ENCODE results near the gene FCN3.
"Not testable (repeated sequence)": the region's sequence is repeated elsewhere in the genome, so short reads cannot be mapped to it uniquely, and the experiment has no call there.

The FCN3 gene

DNA sequence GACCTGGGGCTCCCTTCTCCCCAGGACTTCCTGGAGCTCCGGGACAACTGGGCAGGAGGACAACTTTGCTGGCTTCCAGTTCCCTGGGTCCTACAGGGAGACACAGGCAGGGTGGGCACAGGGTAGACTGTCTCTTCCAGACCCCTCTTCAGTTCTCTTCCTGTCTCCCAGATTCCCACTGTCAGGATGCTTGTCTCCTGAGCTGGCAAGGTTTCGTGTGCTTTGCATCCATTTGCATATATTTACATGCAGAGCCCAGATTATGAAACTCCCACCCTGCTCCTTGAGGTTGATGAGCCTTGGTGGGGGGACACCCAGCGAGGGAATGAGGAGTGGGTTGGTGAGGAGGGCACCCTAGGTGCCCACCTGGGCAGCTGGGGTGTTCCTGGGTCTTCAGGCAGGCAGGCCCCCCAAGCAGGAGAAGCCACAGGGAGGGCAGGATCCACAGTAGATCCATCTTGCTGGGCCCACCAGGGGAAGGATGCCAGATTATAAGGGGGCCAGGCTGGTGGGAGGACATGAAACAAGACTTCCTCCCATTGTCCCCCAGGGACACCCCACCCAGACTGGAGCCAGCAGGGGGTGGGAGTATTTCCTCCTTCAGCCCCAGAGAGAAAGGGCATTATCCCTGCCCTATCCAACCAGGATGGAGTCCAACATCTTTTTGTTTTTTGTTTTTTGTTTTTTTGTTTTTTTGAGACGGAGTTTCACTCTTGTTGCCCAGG, at the start of gene FCN3:
Gene FCN3, minus strand, starts transcription at position 463 of the 725 bp plus-strand sequence. Its CDS starts 6 bp downstream, at position 457.
- no peak for FAIRE-seq

DNA sequence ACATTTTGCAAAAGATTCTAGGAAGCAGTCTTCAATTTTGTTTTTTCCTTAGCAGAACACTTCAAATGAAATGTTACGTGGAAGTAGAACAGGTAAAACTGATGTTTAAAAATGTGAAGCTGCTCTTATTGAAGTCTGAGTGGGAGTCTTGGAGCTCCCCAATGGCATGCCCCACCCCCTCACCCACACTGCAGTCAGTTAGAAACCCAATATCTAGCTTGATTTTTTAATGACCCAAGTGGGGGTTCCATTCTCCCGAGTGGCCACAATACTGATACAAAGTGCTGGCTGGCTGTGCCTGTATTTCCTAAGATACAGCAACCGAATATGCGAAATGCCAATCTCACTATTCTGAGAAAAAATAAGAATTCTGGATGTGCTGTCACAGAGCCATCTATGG, 49.1 kb upstream of the FCN3 start:
- no peak for FAIRE-seq

DNA sequence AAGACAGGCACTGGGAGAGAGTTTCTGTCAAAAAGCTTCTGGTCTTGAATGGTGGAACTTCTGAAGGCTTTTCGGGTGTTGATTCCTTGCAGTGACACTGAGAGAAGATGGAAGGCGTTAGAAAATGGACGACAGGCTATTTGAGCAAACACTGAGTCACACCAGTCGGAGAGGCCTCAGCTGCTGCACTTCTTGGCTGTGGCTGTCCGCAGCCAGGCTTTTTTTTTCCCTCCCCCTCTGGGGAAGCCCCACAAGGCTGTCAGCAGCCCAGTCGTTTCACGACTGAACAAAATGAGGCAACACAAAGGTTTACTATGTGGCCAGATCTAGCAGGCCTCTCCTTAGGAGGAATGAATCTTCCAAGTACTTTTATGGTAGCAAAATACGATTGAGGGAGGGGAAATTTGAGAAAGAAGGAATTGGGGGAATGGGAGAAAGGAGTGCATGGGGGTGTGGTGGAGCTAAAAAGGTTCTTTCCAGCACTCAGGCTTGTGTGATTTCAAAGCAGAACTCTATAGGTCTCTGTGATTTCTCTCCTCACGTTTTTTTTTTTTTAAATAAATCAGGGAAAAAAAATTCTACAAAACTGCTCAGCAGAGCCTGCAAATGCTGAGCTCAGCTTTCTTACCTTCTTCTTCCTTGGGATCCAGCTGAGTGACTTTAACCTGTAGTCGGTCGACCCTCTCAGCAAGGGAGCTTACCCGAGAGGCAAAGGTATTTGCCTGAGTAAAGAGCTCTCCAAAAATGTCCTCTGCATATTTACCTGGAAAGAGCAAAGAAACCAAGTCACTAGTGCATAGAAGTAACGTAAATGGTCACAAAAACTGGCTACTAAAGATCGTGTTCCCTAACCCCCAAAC, 43.9 kb upstream of the FCN3 start:
- no peak for FAIRE-seq

DNA sequence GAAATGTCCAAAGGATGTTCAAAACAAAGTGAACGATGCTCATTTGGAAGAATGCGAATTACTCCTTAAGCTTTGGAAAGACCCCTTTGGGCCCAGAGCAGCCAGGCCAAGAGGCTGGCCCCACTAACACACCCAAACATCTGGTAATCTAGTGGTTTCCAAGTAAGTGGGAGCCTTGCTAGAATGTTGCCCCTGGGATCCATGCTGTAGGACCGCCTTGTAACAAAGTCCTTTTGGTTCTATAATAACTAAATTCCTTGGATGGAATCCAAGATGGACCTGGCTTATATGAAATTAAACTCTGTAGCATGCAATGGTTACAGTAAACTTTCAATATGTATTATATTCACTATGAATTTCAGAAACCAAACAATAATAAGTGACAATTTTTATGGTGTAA, 43.1 kb upstream of the FCN3 start:
- no peak for FAIRE-seq

DNA sequence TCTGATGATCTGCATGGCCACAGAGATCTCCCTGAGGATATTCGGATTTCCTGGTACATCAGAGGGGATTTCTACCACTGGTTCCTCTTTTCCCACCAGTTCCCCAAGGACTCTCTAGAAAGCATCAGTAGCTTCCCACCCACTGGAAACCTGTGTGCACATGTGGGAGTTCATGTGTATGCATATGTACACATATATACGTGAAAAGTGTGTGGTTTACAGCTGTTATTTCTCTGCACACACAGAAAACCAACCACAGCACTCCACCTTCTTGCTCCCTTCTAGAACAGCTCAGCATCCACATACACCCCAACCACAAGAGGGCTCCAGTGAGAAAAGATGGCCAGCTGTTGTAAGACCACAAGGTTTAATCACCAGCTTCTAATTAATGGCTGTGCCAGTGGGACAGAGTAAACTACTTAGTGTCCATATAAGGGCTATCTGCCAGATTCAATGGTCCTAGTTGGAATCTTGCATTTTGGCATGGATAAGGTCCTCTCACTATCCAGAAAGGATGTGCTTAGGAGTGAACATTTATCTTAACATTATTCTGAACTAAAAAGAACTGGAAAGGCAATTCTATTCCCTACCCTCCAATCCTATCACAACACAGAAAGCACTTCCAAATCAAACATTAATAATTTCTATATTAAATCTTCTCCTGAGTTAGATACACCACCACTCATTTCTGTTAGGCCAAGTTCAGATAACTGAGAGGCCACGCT, 41.9 kb upstream of the FCN3 start:
- no peak for FAIRE-seq

DNA sequence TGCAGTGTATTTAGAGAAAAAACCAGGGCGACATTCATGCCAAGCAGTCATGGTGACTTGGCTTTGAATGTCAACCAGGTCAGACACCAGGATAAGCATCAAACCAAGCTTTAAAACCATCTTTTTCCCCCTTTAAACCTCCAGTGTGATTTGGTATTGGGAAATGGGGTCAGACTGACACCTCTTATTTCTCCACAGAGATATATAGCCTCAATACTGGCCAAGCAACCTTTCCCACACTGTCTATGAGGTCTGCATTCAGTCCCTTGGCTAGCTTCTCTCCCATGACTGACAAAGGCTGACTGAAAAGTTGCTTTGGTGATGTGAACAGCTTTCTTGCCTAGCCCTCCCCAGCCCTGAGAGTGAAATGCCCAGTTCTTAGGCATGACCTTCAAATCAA, 39.5 kb upstream of the FCN3 start:
- no peak for FAIRE-seq

DNA sequence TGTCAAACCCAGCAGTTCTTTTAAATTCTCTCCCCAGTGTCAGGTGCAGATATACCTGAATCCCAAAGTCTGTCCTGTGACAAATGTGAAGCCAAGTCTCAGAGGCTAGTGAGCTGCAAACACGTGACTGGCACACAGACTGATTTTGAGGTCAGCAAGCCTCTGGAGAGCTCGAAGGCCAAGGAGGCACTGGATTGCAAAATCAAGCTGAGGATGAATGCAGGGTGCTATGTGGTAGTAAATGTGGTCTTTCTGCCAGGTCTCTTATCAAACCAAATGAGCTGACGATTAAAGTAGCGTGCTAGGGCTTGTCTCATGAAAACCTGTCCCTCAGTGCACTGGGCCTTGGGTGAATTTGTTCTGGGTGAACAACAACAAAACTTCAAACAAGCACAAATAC, 38.4 kb upstream of the FCN3 start:
- no peak for FAIRE-seq

DNA sequence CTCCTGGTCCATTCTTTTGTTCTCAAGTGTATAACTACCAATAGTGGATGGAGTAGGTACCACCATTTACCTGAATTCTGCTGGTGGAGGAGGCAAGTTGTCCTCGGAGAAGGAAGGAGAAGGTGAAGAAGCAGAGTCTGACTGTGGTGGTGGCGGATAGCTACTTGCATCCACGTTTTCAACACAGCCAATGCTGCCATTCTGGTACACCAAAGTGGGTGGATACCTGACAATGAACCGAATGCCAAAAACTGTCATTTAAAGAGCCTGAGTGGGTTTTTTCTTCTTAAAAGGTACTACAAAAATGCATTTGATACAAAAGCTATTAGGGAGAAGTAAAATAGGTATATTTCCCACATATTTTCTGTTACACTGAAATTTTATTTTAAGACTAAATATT, 37.9 kb upstream of the FCN3 start:
- no peak for FAIRE-seq

DNA sequence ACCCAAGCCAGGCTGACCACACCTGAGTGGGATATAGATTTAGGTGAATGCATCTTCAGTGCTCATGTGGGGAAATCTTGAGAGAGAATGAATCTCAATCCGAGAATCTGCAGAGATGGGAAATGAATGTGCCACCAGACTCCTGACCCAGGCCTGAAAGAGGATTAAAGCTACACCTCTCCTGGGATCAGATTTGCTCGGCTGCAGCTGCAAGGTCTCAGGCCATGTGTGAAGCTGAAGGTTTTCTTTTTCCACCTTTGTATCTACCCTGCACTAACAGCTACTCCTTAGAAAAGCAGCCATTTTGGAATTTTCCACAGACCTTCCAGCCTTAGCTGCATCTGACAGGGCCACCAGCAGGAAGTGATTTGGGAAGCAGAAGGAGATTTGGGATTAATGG, 36.1 kb upstream of the FCN3 start:
- no peak for FAIRE-seq

DNA sequence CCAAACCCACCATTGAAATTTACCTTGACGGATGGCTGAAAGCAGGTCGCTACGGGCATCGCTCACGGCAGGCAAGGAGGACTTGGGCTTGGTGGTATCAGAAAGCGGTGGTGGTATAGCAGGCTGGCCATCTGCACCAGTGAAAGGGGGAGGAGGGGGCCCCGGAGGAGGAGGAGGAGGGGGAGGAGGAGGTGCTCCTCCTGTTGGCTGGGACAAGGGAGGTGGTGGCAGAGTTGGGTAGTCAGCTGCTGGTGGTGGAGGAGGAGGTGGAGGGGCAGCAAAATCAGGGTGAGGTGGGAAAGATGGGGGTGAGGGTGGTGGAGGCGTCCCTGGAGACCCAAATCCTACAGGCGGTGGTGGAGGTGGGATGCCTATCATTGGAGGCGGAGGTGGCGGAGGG, 35.0 kb upstream of the FCN3 start:
- no peak for FAIRE-seq

DNA sequence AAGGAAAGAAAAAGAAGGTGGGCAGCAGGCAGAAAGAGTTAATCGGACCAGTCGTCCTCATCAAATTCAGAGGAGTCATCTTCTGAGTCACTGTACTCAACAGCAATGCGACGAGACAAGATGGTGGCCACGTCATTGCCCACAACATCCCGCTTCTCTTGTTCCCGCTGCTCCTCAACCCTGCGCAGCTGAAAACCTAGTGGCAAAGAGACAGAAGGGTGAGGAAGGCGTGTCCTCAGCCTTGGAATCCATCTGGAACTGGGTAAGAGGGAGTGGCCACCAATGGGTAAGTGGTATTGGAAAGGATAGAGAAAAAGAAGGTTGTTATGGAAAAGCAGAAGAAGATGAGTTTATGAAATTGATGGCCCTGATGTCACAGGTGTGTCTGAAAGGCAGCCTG, 33.5 kb upstream of the FCN3 start:
- no peak for FAIRE-seq

DNA sequence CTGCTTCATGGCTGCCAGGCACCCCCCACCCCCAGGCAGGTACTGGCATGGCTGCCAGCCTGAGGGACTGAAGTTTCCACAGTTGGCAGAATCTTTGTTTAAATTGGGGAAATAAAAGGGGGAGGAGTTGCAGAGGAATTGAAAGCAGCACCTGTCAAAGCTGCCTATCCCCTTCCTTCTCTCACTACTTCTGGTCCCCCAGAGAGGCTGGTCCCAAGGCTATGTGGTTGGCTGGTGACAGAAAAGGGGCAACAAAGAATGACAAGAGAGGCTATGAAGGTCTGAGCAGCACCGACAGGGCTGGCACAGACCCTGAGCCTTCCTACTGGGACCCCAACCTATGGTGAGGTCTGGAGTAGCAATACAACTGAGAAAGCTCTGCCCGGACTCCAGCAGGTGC, 32.2 kb upstream of the FCN3 start:
- not testable (repeated sequence) for FAIRE-seq

DNA sequence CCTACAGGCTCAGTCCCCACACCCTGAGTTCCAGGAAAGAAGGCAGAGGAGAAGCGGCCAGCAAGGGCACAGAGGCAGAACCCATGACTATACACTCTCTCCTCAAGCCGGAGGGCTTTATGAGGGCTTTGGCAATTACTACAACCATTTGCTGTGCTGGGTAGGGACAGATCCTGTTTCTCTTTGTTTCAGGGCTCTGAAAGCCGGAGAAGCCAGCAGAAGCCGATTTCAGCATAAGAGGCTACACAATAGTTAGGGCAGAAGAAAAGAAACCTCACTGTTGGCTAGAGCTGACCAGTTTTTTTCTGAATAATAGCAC, 31.7 kb upstream of the FCN3 start:
- FAIRE-seq = no peak

DNA sequence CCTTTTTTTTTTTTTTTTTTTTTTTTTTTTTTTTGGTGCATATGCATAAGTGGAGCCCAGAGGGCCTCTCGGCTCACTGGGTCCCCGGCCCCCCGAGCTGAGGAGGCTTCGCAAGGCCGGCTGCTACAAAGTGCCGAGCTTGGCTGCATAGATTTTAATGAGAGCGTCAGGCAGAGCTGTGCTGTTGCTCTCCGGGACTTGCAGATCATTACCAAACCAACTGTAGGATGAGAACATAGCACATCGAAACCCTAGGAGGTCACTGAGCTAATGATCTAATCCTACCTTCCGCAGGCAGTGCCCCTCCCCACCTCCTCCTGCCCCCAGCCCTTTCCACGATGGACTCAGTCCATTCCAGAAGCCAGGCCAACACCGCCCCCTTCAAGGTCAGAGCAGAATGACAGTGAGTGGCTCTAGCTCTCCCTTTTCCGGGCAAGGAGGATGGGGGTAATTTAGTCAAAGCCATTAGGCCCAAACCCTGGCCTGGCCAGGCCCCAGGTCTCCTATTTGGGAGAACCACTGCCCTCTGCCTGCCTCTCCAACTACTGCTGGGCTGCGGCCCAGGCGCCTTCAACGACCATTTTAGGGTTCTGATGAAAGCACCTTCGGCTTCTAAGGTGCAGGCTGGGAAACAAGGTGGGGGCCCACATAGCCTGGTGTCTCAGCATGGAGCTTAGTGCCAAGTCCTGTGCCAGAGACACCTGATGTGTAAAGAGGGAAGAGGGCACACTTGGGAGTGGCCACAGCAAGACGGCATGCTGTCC, 31.2 kb upstream of the FCN3 start:
- FAIRE-seq = not testable (repeated sequence)

DNA sequence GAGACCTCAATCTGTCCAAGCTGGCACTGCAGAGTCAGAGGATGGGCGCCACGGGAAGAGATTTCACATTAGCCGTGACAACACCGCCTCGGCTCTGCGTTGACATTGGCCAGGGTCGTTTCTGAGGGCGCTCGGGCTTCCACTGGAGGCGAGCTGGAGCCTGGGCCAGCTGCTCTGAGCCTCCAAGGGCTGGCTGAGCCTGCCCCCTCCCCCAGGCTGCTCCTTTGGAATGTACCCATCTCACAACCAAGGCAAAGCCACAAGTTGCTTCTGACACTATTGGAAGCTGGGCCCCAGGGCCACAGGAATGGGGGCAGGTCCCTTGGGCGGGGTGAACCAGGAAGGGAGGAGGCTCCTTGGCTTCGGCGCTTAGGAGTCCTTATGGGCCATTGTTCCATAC, 30.4 kb upstream of the FCN3 start:
- FAIRE-seq = no peak

DNA sequence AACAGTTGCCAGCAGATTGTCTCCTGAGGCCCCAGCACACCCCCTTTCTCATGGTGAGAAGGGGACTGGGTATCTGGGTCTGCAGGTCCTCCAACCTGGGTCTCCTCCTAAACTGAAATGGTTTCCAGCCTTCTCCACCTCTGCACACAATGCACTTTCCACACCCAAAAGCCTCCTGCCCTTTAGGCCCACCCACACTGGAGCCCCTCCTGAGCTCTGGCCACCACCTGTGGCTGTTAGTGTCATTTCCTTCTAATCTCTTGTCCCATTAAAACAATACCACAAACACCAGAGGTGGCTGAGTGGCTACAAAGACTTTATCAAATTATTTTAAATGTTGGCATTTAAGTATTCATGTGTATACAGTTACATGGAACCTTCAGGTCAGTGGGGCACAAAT, 29.3 kb upstream of the FCN3 start:
- FAIRE-seq = no peak

DNA sequence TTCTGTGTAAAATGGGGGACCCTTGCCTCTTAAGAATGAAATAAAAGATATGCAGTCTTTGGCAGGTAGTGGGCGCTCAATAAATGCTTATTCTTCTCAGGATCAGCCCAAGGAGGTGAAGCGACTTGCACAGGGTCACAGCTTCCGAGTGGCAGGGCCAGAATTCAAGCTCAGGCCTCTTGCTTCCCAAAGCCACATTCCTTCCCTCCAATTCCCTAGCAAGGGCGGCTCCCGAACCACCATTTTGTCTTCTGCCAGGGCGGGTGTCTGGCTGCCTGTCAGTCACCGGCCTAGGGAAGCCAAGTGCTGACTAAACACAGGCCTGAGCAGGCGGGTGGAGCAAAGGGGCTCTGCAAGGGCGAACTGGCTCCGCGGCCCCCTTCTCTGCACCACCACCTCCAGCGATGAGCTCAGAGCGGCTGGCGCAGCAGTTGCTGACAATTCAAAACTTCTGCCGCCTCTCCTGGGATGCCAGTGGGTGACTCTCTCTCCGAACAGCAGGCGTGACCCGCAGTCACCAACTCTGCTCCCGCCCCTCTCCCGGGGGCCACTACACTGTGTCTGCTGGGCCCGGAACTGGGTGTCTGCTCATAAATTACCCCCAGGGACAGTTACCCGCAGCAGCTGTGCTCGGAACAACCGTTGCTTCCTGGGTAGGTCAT, 28.6 kb upstream of the FCN3 start:
- FAIRE-seq = no peak

DNA sequence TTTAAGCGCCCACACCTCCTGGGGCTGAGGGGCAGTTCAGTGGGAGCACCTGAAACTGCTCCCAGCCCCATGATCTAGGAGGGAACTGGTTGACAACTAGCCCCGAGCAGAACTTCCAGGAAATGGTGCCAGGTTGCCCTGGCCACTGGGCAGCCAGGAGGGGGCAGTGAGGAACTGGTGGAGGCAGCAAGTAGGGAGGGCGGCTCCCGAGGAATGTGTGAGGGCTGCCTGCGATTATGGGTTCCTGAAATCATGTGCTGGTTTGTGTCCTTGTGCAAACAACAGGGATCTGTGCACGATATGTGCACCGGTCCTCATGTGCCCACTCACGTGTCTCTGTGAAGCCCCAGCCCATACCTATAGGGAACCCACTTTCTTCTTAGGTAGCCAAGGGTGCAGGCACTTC, 27.7 kb upstream of the FCN3 start:
- FAIRE-seq = no peak

DNA sequence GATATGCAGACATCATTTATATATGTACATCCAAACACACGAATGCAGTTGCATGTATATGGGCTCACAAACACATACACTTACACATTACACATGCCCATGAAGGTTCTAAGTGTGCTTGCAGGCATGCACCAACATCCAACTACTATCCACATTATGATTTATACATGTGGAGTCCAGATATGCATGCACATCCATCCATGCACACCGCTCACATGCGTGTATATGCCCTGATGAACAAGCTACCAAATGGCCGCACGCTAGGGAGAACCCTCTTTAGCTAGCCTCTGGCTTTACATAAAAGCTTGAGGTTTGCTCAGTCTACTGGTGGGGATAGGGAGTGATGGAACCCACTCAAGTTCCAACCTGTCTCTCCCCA, 26.3 kb upstream of the FCN3 start:
- FAIRE-seq = no peak

DNA sequence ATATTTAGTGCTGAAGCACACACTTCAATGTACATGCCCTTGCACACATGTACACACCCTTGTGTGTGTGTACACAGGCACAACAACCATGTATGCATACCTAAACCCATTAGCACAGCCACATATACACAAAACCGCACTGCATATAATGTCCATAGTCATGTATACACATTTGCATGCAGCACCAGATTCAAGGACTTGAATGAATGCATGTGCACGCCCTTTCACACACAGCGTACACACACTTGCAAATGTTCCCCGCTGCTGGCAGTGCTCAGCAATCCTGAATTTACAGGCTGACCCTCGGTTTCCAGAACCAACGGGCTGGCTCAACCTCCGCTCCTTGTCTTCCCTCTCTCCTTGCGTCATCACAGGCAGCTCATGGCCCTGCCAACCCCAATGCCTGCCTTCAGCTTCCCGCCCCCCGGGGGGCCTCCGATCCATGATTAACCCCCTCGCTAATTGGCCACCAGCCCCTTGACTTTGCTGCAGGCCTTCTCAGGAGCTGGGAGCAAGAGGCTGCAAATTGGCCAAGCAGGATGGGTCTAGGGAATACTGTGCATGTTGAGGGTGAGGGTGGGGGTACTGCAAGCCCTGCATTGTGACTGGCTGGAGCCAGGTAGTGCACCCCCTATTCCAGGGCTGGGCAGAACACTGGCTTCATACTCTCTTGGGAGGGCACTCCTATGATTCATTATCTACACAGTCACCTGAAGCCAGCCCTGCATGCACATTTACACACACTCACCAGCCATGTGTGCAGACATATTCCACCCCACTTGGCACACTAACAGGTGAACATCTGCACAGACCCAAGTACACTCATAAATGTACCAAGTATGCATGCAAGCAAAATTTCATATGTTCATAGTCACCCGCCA, 25.7 kb upstream of the FCN3 start:
- no peak for FAIRE-seq

DNA sequence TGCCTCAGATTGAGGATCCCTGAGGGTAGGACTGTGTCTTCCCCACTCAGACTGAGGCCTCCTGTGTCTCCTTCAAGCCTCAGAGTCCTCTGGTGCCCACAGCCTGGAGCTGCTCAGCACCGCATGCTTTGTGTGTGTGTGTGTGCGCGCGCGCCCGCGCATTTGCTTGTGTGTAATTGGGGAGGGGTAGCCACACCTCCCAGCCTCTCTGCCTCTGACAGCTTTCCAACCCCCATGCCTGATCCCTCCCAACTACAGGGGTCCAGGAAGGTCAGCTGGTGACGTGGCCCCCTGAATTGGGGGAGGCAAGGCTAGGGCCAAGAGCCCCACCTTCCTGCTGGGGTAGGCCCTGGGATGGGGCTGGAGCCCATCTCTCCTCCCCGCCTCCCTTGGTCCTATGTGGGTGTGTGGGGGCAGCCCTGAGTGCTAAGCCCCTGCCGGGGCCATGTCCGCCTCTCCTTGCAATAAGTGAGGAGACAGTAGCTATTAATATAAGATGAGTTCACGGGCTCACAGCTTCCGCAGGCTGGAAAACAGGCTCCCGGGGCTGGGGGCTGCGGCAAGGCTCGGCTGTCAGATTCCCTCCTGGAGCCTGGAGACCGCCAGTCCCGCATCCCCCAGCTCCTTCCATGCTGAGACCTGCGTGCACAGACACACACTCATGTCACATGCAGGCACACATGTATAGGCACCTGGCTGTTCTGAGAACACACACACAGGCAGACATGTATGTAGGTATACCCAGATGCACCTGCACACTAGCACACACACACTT, 24.8 kb upstream of the FCN3 start:
- FAIRE-seq = no peak
